Uterus (tissue), 2 donors: ENCODE measurements around the gene GPR146.

Experiments
- POLR2A ChIP-seq, 2 donors: fragments of 450-650 bp; IDR thresholded peaks; one replicate each; pipeline ENCODE4 v1.6.1; 2016; ENCODE audit warnings: antibody characterized with exemption in 2 of 2, mild to moderate bottlenecking in 1 of 2, moderate library complexity in 1 of 2
- TF ChIP-seq, protein P1 (sequence below), 4 experiments: fragments of 200-600 bp in 2 of 4; fragments of 450-650 bp in 2 of 4; sonication (generic) in 2 of 4; IDR thresholded peaks; one replicate each; pipeline ENCODE4 v1.5.1; 2016 to 2019; ENCODE audit warnings: antibody characterized with exemption in 4 of 4, mild to moderate bottlenecking in 2 of 4, moderate library complexity in 1 of 4

GRCh38 chr7:1049006-1049741 is 4.8 kb downstream of the GPR146 start:
- no peak for TF ChIP-seq POLR2A (IDR thresholded peaks at IDR 0.05)
- TF ChIP-seq, protein P1, sequence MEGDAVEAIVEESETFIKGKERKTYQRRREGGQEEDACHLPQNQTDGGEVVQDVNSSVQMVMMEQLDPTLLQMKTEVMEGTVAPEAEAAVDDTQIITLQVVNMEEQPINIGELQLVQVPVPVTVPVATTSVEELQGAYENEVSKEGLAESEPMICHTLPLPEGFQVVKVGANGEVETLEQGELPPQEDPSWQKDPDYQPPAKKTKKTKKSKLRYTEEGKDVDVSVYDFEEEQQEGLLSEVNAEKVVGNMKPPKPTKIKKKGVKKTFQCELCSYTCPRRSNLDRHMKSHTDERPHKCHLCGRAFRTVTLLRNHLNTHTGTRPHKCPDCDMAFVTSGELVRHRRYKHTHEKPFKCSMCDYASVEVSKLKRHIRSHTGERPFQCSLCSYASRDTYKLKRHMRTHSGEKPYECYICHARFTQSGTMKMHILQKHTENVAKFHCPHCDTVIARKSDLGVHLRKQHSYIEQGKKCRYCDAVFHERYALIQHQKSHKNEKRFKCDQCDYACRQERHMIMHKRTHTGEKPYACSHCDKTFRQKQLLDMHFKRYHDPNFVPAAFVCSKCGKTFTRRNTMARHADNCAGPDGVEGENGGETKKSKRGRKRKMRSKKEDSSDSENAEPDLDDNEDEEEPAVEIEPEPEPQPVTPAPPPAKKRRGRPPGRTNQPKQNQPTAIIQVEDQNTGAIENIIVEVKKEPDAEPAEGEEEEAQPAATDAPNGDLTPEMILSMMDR (IDR thresholded peaks at IDR 0.05) = no peak
